GM12872 (cell line): ENCODE results near the gene RYR2.

Source experiments
- CTCF ChIP-seq: IDR thresholded peaks from 3 replicates; pipeline ENCODE4 v1.5.1; 2011; ENCODE audit warnings: low read depth, mild to moderate bottlenecking, low read length, moderate library complexity; ENCODE audit not compliant: insufficient read depth

Gene RYR2

GRCh38 chr1:237239248-237239647 is 197.3 kb downstream of the RYR2 start:
- TF ChIP-seq CTCF: no peak

GRCh38 chr1:237241038-237241437 is 199.1 kb downstream of the RYR2 start:
- TF ChIP-seq CTCF: no peak

- no peak for TF ChIP-seq CTCF
These were observed 202.8 kb downstream of the RYR2 start for GRCh38 chr1:237244778-237245177.

GRCh38 chr1:237247442-237247841 is 205.5 kb downstream of the RYR2 start:
- TF ChIP-seq CTCF: no peak

- TF ChIP-seq CTCF: no peak
These were observed 207.1 kb downstream of the RYR2 start for GRCh38 chr1:237249120-237249519.

- no peak for TF ChIP-seq CTCF
These were observed 208.1 kb downstream of the RYR2 start for GRCh38 chr1:237250055-237250454.

GRCh38 chr1:237255071-237255470 is 213.1 kb downstream of the RYR2 start:
- no peak for TF ChIP-seq CTCF

GRCh38 chr1:237258871-237259270 is 216.9 kb downstream of the RYR2 start:
- TF ChIP-seq CTCF: no peak
